MM.1S (cell line): ENCODE results near the gene CNTN5.

Source experiments
- DNase-seq: peaks from one replicate; pipeline ENCODE4 v3.0.0-alpha.2; 2015
- H2AFZ ChIP-seq: fragments of 300-600 bp; sonication (generic); 2 replicates; pipeline ENCODE4 v1.6.0; 2016; ENCODE audit warnings: antibody characterized with exemption, low read length
- H3F3A ChIP-seq: fragments of 300-600 bp; sonication (generic); 2 replicates; pipeline ENCODE4 v1.6.1; 2016; ENCODE audit warnings: mild to moderate bottlenecking, antibody characterized with exemption, low read length, moderate library complexity, mixed read lengths; ENCODE audit not compliant: insufficient read depth
- H3K27ac ChIP-seq: fragments of 300-600 bp; sonication (generic); 2 replicates; pipeline ENCODE4 v1.5.1; 2016; ENCODE audit warnings: mild to moderate bottlenecking, low read length
- H3K27me3 ChIP-seq: fragments of 300-600 bp; sonication (generic); replicated peaks from 2 replicates; pipeline ENCODE4 v1.6.0; 2016; ENCODE audit warnings: low read length; ENCODE audit not compliant: insufficient read depth
- H3K36me3 ChIP-seq: fragments of 300-600 bp; sonication (generic); replicated peaks from 2 replicates; pipeline ENCODE4 v1.6.1; 2016; ENCODE audit warnings: mild to moderate bottlenecking, low read length, mixed read lengths; ENCODE audit not compliant: insufficient read depth
- H3K4me1 ChIP-seq: fragments of 300-600 bp; sonication (generic); 2 replicates; pipeline ENCODE4 v1.6.1; 2016; ENCODE audit warnings: low read length, mixed read lengths
- H3K4me2 ChIP-seq: fragments of 300-600 bp; sonication (generic); 2 replicates; pipeline ENCODE4 v1.6.0; 2016; ENCODE audit warnings: low read depth, low read length
- H3K4me3 ChIP-seq: fragments of 300-600 bp; sonication (generic); 2 replicates; pipeline ENCODE4 v1.5.1; 2016; ENCODE audit warnings: low read length, mixed read lengths
- H3K79me2 ChIP-seq: fragments of 300-600 bp; sonication (generic); 2 replicates; pipeline ENCODE4 v1.6.1; 2016; ENCODE audit warnings: mixed run types, low read length, mixed read lengths
- H3K9ac ChIP-seq: fragments of 300-600 bp; sonication (generic); 2 replicates; pipeline ENCODE4 v1.6.1; 2016; ENCODE audit warnings: low read length, mixed read lengths
- H3K9me2 ChIP-seq: fragments of 300-600 bp; sonication (generic); replicated peaks from 2 replicates; pipeline ENCODE4 v1.6.1; 2016; ENCODE audit warnings: mild to moderate bottlenecking, low read length, mixed read lengths; ENCODE audit not compliant: insufficient read depth
- H3K9me3 ChIP-seq: fragments of 300-600 bp; sonication (generic); replicated peaks from 2 replicates; pipeline ENCODE4 v1.6.1; 2016; ENCODE audit warnings: mild to moderate bottlenecking, low read length, mixed read lengths; ENCODE audit not compliant: insufficient read depth
- H4K20me1 ChIP-seq: fragments of 300-600 bp; sonication (generic); 2 replicates; pipeline ENCODE4 v1.6.1; 2016; ENCODE audit warnings: mild to moderate bottlenecking, low read length, moderate library complexity, mixed read lengths; ENCODE audit not compliant: insufficient read depth
- EZH2 ChIP-seq: fragments of 300-600 bp; sonication (generic); optimal IDR thresholded peaks from 2 replicates; pipeline ENCODE3; 2017; ENCODE audit warnings: low read depth, mild to moderate bottlenecking, antibody characterized with exemption, low read length, mixed read lengths
- EZH2phosphoT487 ChIP-seq: fragments of 300-600 bp; sonication (generic); IDR thresholded peaks from 2 replicates; pipeline ENCODE4 v1.6.1; 2018; ENCODE audit warnings: antibody characterized with exemption, low read length
- TF ChIP-seq, protein P1 (sequence below): fragments of 300-600 bp; sonication (generic); IDR thresholded peaks from 2 replicates; pipeline ENCODE4 v1.5.1; 2016; ENCODE audit warnings: antibody characterized with exemption, low read length, mixed read lengths

CNTN5 gene

DNA sequence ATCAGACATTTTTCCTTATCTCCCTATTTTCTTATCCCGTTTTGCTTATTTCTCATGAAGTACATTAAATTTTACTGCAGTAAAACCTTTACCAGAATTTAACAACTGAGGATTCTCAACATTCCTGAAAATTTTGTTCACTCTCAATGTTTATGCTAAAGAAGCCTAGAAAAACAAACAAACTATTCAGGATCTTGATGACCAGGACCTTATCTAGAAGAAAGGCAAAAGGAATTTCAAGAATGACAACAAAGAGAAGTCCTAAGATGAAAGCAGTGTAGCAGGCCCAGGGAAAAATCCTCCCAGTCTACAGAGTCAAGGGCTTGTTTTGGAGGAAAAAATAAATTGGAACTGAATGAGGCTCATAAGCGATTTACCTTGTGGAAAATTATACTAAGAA is 1383.1 kb downstream of the CNTN5 start:
- H3K27me3 ChIP-seq = no peaks in the 10 kb centered on the region
- H3K36me3 ChIP-seq = no peaks in the 10 kb centered on the region
- TF ChIP-seq EZH2phosphoT487 (no peak), EZH2 (no peak)
- TF ChIP-seq, protein P1, sequence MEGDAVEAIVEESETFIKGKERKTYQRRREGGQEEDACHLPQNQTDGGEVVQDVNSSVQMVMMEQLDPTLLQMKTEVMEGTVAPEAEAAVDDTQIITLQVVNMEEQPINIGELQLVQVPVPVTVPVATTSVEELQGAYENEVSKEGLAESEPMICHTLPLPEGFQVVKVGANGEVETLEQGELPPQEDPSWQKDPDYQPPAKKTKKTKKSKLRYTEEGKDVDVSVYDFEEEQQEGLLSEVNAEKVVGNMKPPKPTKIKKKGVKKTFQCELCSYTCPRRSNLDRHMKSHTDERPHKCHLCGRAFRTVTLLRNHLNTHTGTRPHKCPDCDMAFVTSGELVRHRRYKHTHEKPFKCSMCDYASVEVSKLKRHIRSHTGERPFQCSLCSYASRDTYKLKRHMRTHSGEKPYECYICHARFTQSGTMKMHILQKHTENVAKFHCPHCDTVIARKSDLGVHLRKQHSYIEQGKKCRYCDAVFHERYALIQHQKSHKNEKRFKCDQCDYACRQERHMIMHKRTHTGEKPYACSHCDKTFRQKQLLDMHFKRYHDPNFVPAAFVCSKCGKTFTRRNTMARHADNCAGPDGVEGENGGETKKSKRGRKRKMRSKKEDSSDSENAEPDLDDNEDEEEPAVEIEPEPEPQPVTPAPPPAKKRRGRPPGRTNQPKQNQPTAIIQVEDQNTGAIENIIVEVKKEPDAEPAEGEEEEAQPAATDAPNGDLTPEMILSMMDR = no peak
- no peaks in the 10 kb centered on the region; the same call in 1 of the 2 replicates for H3K9me2 ChIP-seq
- H3K79me2 ChIP-seq = no peaks in the 10 kb centered on the region
- no peak overlapping the region for H3K4me2 ChIP-seq
- H3K9ac ChIP-seq = no peak overlapping the region
- no peak overlapping the region for H3K4me3 ChIP-seq
- no peak overlapping the region for H2AFZ ChIP-seq
- H4K20me1 ChIP-seq = no peaks in the 10 kb centered on the region
- H3K9me3 ChIP-seq = no peaks in the 10 kb centered on the region
- H3K27ac ChIP-seq = no peak overlapping the region
- DNase-seq = no peak
- H3F3A ChIP-seq = no peaks in the 10 kb centered on the region
- H3K4me1 ChIP-seq = no peaks in the 10 kb centered on the region

DNA sequence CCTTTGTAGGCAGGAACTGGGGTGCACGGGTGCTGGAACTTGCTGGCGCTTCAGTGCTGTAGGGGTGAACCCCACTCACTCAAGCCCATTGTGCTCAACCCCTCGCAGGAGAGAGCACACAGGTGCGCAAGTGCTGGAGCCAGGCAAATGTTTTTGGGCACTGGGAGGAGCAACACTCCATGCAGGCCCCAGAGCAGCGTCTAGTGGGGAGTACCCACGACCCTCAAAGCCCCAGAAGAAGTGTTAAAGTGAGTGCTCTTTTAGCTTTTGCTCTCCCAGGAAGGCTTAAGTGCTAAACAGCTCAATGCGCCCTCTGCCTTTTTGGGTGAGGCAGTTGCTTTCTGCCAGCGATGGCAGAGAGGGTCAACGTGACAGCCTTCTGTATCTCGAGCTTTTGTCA is 1384.2 kb downstream of the CNTN5 start:
- DNase-seq = no peak
- Histone ChIP-seq H3K4me1 (no peaks in the 10 kb centered on the region), H3F3A (no peaks in the 10 kb centered on the region), H3K4me2 (no peak overlapping the region), H3K9me3 (no peaks in the 10 kb centered on the region), H3K9ac (no peak overlapping the region), H4K20me1 (no peaks in the 10 kb centered on the region), H3K9me2 (no peaks in the 10 kb centered on the region; the same call in 1 of the 2 replicates), H3K79me2 (no peaks in the 10 kb centered on the region), H3K27ac (no peak overlapping the region), H3K27me3 (no peaks in the 10 kb centered on the region), H2AFZ (no peak overlapping the region), H3K36me3 (no peaks in the 10 kb centered on the region), H3K4me3 (no peak overlapping the region)
- no peak for TF ChIP-seq EZH2
- TF ChIP-seq, protein P1 = no peak
- TF ChIP-seq EZH2phosphoT487 = no peak
